HepG2 (cell line): Measurements from ENCODE around the gene HTR1B. TPM values are rescaled to one million over a fixed set of nuclear protein-coding genes. Genes with fewer than 3 reads are reported as not detected.

Experiments
- ATAC-seq: fragments of 200-7000 bp; cut with Tn5 transposase; 3 replicates; pipeline ENCODE4 v1.9.1; 2020; ENCODE audit warnings: mild to moderate bottlenecking, moderate library complexity
- BruUV-seq: library from RNA; stranded (reverse); fragments of 400-500 nt; replicated peaks from 2 replicates; lab custom pipeline; 2021; lab: Mats Ljungman, UMichigan
- CTCF ChIA-PET: fragments of 300-600 bp; formaldehyde crosslinking; extraction: SDS; loops from one replicate; lab custom pipeline; 2021; ENCODE audit warnings: low total read pairs, inconsistent platforms, low intra/inter-chr PET ratio; lab: Yijun Ruan, JAX
- POLR2A ChIA-PET: fragments of 350-600 bp; sonication (Branson Sonifier 250); formaldehyde crosslinking; loops from one replicate; lab custom pipeline; 2020; ENCODE audit warnings: antibody characterized with exemption, inconsistent platforms; lab: Yijun Ruan, JAX
- DNase-seq: peaks from one replicate; pipeline ENCODE4 v3.0.0-alpha.2; 2015; ENCODE audit warnings: low spot score
- FAIRE-seq: peaks from 3 replicates; lab custom pipeline; 2011; peaks lifted over from hg19 to GRCh38; lab: Jason Lieb, UNC
- H2AFZ ChIP-seq: one replicate; pipeline ENCODE4 v1.6.1; 2011; ENCODE audit warnings: low read length, inconsistent platforms
- H3K27ac ChIP-seq: fragments of 300-600 bp; 3 replicates; pipeline ENCODE4 v1.8.0; 2011; ENCODE audit warnings: mixed run types, mild to moderate bottlenecking, mixed read lengths, low read length, inconsistent platforms; ENCODE audit not compliant: insufficient read depth; ENCODE audit errors: extremely low read length
- H3K27me3 ChIP-seq, 2 experiments: fragments of 200-600 bp in 1 of 2; 2 replicates in 1 of 2; 3 replicates in 1 of 2; pipeline versions ENCODE4 v1.6.0 to v1.8.0; 2011; ENCODE audit warnings: low read length in 2 of 2, mild to moderate bottlenecking in 2 of 2, moderate library complexity in 2 of 2, inconsistent platforms in 1 of 2; ENCODE audit not compliant: insufficient read depth in 2 of 2, control insufficient read depth in 1 of 2
- H3K36me3 ChIP-seq, 2 experiments: fragments of 200-600 bp in 1 of 2; replicated peaks in 1 of 2; 2 replicates in 1 of 2; 3 replicates in 1 of 2; pipeline versions ENCODE4 v1.5.1 to v1.8.0; 2011; ENCODE audit warnings: low read length in 2 of 2, inconsistent platforms in 1 of 2; ENCODE audit not compliant: insufficient read depth in 2 of 2, control insufficient read depth in 1 of 2
- H3K4me1 ChIP-seq: 2 replicates; pipeline ENCODE4 v1.5.1; 2012; ENCODE audit warnings: low read length, inconsistent platforms; ENCODE audit not compliant: insufficient read depth
- H3K4me2 ChIP-seq: 2 replicates; pipeline ENCODE4 v1.6.0; 2011; ENCODE audit warnings: low read depth, low read length, inconsistent platforms
- H3K4me3 ChIP-seq, 3 experiments: fragments of 200-600 bp in 1 of 3; sonication (generic), shearing (Covaris generic) in 1 of 3; replicated peaks in 1 of 3; 2 replicates each; pipeline ENCODE4 v1.5.1; 2011 to 2016; ENCODE audit warnings: low read length in 3 of 3, inconsistent platforms in 2 of 3, low read depth in 2 of 3, mild to moderate bottlenecking in 2 of 3, control low read depth in 1 of 3, mixed read lengths in 1 of 3; ENCODE audit not compliant: insufficient read depth in 1 of 3
- H3K79me2 ChIP-seq: one replicate; pipeline ENCODE4 v1.6.1; 2011; ENCODE audit warnings: low read length, inconsistent platforms; ENCODE audit not compliant: insufficient read depth
- H3K9ac ChIP-seq: 2 replicates; pipeline ENCODE4 v1.6.0; 2011; ENCODE audit warnings: mild to moderate bottlenecking, low read depth, low read length, inconsistent platforms; ENCODE audit not compliant: insufficient read depth
- H3K9me3 ChIP-seq: 2 replicates; pipeline ENCODE4 v1.5.1; 2012; ENCODE audit warnings: mild to moderate bottlenecking, low read length
- H4K20me1 ChIP-seq: 2 replicates; pipeline ENCODE4 v1.6.0; 2011; ENCODE audit warnings: inconsistent platforms, mild to moderate bottlenecking, low read length, moderate library complexity; ENCODE audit not compliant: insufficient read depth
- ATF1 ChIP-seq: IDR thresholded peaks from 2 replicates; pipeline ENCODE4 v1.6.1; 2016; ENCODE audit warnings: mild to moderate bottlenecking, control low read depth
- KLF12 ChIP-seq: sonication (generic); formaldehyde crosslinking; IDR thresholded peaks from 2 replicates; pipeline ENCODE4 v1.4.0; 2020; ENCODE audit warnings: missing genetic modification reagents, borderline replicate concordance
- MAX ChIP-seq: IDR thresholded peaks from 2 replicates; pipeline ENCODE4 v1.6.1; 2012; ENCODE audit warnings: inconsistent platforms
- RFXANK ChIP-seq: IDR thresholded peaks from 2 replicates; pipeline ENCODE4 v1.6.1; 2016
- SATB2 ChIP-seq: sonication (generic); formaldehyde crosslinking; IDR thresholded peaks from 2 replicates; pipeline ENCODE4 v1.5.0; 2020; ENCODE audit warnings: missing genetic modification reagents
- SOX5 ChIP-seq: IDR thresholded peaks from 2 replicates; pipeline ENCODE4 v1.6.1; 2016; ENCODE audit warnings: borderline replicate concordance
- ZFAT ChIP-seq: sonication (generic); formaldehyde crosslinking; conservative IDR thresholded peaks from 2 replicates; pipeline ENCODE4 v1.8.1; 2023; ENCODE audit warnings: missing genetic modification reagents, inconsistent platforms
- ZNF704 ChIP-seq: sonication (generic); formaldehyde crosslinking; IDR thresholded peaks from 2 replicates; pipeline ENCODE4 v1.8.1; 2023; ENCODE audit warnings: mild to moderate bottlenecking, inconsistent platforms, moderate library complexity, missing genetic modification reagents, borderline replicate concordance
- WGBS: methylation state at CpG from one replicate; pipeline ENCODE4 v1.1.6; 2017; ENCODE audit warnings: low lambda C conversion rate; 5-methylcytosine and 5-hydroxymethylcytosine counted together
- in situ Hi-C: cut with HindIII; loops from 2 replicates; pipeline ENCODE4 v1.10.0; 2017; ENCODE audit warnings: low pct_unique_long_range_greater_than_20kb; ENCODE audit not compliant: extremely low pct_ligation_motif_present
- intact Hi-C: fragments of 100-400 bp; cut with micrococcal nuclease; formaldehyde crosslinking; loops from one replicate; pipeline ENCODE4 v1.10.0; 2022; ENCODE audit not compliant: unreplicated experiment
- polyA plus RNA-seq, 8 experiments: library from polyadenylated mRNA; depleted of rRNA in 3 of 8; stranded (reverse) in 7 of 8; unstranded in 1 of 8; fragments of >200 nt; fragmentation: Illumina TruSeq in 4 of 8; extraction: Trizol in 4 of 8; gene quantifications; 2 replicates each; pipeline versions ENCODE4 v1.2.1 to v1.2.3, GENCODE V29; 2011 to 2016; ENCODE audit warnings: low read depth in 4 of 8, missing spikeins in 1 of 8, mixed read lengths in 1 of 8; ENCODE audit not compliant: insufficient read depth in 1 of 8
- total RNA-seq, 5 experiments: library from RNA; depleted of rRNA; stranded (reverse); fragments of >200 nt; fragmentation: Illumina TruSeq; extraction: Trizol; gene quantifications; 2 replicates each; pipeline ENCODE4 v1.2.3, GENCODE V29; 2016; ENCODE audit warnings: low read depth in 1 of 5
- TF ChIP-seq, protein P1 (sequence below): sonication (generic); formaldehyde crosslinking; IDR thresholded peaks from 2 replicates; pipeline ENCODE4 v1.8.0; 2022; ENCODE audit warnings: missing genetic modification reagents, mild to moderate bottlenecking, borderline replicate concordance

HTR1B gene
- total and polyA plus RNA-seq, 2 of the 13 experiments (the other 11 are each of a cell fraction or from before 2014, with no cell fraction given) = not detected

DNA sequence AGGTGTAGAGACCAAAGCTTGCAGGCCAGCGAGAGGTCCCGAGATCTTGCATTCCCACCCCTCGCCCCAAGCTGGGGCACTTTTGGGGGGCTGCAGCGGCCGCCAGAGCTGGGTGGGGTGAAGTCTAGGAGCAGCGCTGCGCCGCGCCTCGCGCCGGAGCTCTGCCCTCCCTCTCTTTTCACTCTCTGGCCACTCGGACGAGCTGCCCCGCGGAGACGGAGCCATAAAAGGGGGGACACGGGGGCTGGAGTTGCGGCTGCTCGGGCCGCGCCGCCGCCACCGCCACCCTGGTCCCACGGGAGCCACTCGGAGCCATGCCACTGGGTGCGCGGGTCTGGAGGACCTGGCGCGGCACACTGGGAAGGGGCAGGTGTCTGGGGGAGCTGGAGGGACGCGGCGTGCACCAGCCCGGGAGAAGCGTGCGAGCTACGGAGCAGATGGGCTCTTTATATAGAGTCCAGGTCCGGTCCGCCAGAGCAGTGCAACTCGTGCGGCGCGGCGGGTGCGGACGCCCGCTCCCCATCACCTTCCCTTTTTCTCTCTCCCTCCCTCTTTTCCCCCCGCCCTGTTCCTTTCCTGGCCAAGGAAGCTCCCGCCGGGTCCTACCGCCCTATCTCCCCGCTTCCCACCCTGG lies 687 bp upstream of the HTR1B start:
- POLR2A ChIA-PET = no interaction called here
- no peak overlapping the region for H2AFZ ChIP-seq
- BruUV-seq = no TSS peak
- H3K9ac ChIP-seq = no peak overlapping the region
- H3K4me3 ChIP-seq = no peak overlapping the region
- DNase-seq (no peak), ATAC-seq (peak; percentile 35), FAIRE-seq (no peak)
- H3K9me3 ChIP-seq = no peaks in the 10 kb centered on the region
- in situ Hi-C loops = no loop called here
- no peaks in the 10 kb centered on the region for H3K36me3 ChIP-seq
- H3K27me3 ChIP-seq = peaks cover 1 to 44% of the 10 kb centered on the region in 2 experiments; a peak in 3 of 5 replicates
- H3K4me2 ChIP-seq = no peak overlapping the region
- TF ChIP-seq SOX5 (CRISPR knock-in tag) (no peak), ZNF704 (CRISPR knock-in tag) (no peak), KLF12 (CRISPR knock-in tag) (no peak), MAX (no peak), ATF1 (CRISPR knock-in tag) (no peak), RFXANK (CRISPR knock-in tag) (no peak), SATB2 (CRISPR knock-in tag) (no peak), ZFAT (CRISPR knock-in tag) (no peak)
- TF ChIP-seq, protein P1, sequence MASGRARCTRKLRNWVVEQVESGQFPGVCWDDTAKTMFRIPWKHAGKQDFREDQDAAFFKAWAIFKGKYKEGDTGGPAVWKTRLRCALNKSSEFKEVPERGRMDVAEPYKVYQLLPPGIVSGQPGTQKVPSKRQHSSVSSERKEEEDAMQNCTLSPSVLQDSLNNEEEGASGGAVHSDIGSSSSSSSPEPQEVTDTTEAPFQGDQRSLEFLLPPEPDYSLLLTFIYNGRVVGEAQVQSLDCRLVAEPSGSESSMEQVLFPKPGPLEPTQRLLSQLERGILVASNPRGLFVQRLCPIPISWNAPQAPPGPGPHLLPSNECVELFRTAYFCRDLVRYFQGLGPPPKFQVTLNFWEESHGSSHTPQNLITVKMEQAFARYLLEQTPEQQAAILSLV (CRISPR knock-in tag) = no peak
- no peaks in the 10 kb centered on the region for H3K4me1 ChIP-seq
- 32% methylated on average over 29 of the region's 53 CpGs for WGBS
- no peaks in the 10 kb centered on the region for H4K20me1 ChIP-seq
- intact Hi-C loops = loop anchor here (10.0 kb wide), 1 partner anchor 281 kb away; no protein-coding TSS in a partner anchor
- no peaks in the 10 kb centered on the region for H3K79me2 ChIP-seq
- CTCF ChIA-PET = no interaction called here
- no peak overlapping the region for H3K27ac ChIP-seq
